Keratinocyte (primary cell): ENCODE data around the gene LAMA2.

Source experiments
- EZH2 ChIP-seq: IDR thresholded peaks from one replicate; pipeline ENCODE4 v1.6.1; 2012; ENCODE audit warnings: inconsistent platforms, mild to moderate bottlenecking, low read length, moderate library complexity
- TF ChIP-seq, protein P1 (sequence below), 3 experiments: IDR thresholded peaks in 1 of 3; conservative IDR thresholded peaks in 1 of 3; optimal IDR thresholded peaks in 1 of 3; 2 replicates in 2 of 3; 3 replicates in 1 of 3; pipeline versions ENCODE3 to v1.5.1; 2011; ENCODE audit warnings: low read length in 3 of 3, mild to moderate bottlenecking in 3 of 3, moderate library complexity in 2 of 3, control low read depth in 1 of 3, inconsistent platforms in 1 of 3; ENCODE audit not compliant: insufficient read depth in 2 of 3; ENCODE audit errors: extremely low read depth in 1 of 3

DNA sequence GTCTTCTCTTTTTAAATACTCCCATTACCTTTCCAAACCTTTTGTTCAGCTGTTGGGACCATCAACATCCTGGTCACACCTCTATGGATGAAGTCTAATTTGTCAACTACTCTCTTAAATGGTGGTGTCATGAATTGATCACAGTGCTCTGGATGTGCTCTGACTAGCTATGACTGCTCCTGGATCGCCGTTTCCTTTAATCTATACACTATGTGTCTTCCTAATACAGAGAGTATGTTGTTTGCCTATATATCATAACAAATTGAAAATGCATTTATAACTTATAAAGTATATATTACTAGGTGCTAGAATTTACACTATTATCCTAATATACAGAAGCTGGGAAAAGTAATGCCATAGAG lies 357.5 kb downstream of the LAMA2 start:
- no peak for TF ChIP-seq EZH2
- TF ChIP-seq, protein P1, sequence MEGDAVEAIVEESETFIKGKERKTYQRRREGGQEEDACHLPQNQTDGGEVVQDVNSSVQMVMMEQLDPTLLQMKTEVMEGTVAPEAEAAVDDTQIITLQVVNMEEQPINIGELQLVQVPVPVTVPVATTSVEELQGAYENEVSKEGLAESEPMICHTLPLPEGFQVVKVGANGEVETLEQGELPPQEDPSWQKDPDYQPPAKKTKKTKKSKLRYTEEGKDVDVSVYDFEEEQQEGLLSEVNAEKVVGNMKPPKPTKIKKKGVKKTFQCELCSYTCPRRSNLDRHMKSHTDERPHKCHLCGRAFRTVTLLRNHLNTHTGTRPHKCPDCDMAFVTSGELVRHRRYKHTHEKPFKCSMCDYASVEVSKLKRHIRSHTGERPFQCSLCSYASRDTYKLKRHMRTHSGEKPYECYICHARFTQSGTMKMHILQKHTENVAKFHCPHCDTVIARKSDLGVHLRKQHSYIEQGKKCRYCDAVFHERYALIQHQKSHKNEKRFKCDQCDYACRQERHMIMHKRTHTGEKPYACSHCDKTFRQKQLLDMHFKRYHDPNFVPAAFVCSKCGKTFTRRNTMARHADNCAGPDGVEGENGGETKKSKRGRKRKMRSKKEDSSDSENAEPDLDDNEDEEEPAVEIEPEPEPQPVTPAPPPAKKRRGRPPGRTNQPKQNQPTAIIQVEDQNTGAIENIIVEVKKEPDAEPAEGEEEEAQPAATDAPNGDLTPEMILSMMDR (optimal IDR thresholded peaks at IDR 0.05 in 1 of 3, IDR thresholded peaks at IDR 0.05 in 1 of 3, conservative IDR thresholded peaks at IDR 0.05 in 1 of 3; ENCODE audit: extremely low read depth in 1 of 3, insufficient read depth in 2 of 3, low read length in 3 of 3): no peak
